ENCODE measurements around the gene ZEB2. TPM values are rescaled to one million over a fixed set of nuclear protein-coding genes. Genes with fewer than 3 reads are reported as not detected.
A peak's percentile ranks its signal among the peaks of the same experiment; 100 is the strongest.

ZEB2 gene
- total RNA-seq, 1 donor from 2014 or later: 106 TPM

- no peak overlapping the region for H3K27ac ChIP-seq
- peak; percentile 54 for DNase-seq (ENCODE audit: low spot score)
- Mint-ChIP-seq H3K9me3 (no peaks in the 10 kb centered on the region), H3K27me3 (ENCODE audit: insufficient read depth, low read depth) (no peaks in the 10 kb centered on the region), H3K4me1 (peaks cover 27% of the 10 kb centered on the region), H3K4me3 (no peak overlapping the region), H3K36me3 (peaks cover 21% of the 10 kb centered on the region), H3K27ac (no peak overlapping the region)
- H3K36me3 ChIP-seq: peaks cover 9% of the 10 kb centered on the region
- peak overlapping the region; percentile 54 for H3K4me2 ChIP-seq
- no peak for TF ChIP-seq EZH2phosphoT487 (IDR thresholded peaks at IDR 0.05)
- TF ChIP-seq CTCF (IDR thresholded peaks at IDR 0.05): no peak
- no peak for TF ChIP-seq EZH2 (IDR thresholded peaks at IDR 0.05)
- no peaks in the 10 kb centered on the region for H3K9me3 ChIP-seq (ENCODE audit: low read depth)
- H3K79me2 ChIP-seq (ENCODE audit: low read depth): peaks cover 87% of the 10 kb centered on the region
- peaks cover 6% of the 10 kb centered on the region for H3F3A ChIP-seq (ENCODE audit: low read depth)
- no peak overlapping the region for H3K9ac ChIP-seq
- no peaks in the 10 kb centered on the region for H3K27me3 ChIP-seq
- H3K4me1 ChIP-seq: peaks cover 31% of the 10 kb centered on the region
- H2AFZ ChIP-seq (replicated peaks): no peak overlapping the region
- peaks cover 89% of the 10 kb centered on the region for H4K20me1 ChIP-seq (ENCODE audit: low read depth)
- peak overlapping the region; percentile 7 for H3K4me3 ChIP-seq
These were observed 88.5 kb downstream of the ZEB2 start for GRCh38 chr2:144431392-144431783.

GRCh38 chr2:144430722-144431391, 89.1 kb downstream of the ZEB2 start:
- peaks cover 6% of the 10 kb centered on the region for H3F3A ChIP-seq (ENCODE audit: low read depth)
- peaks cover 36% of the 10 kb centered on the region for H3K4me1 ChIP-seq
- no peaks in the 10 kb centered on the region for H3K9me3 Mint-ChIP-seq
- no peak overlapping the region for H3K4me3 Mint-ChIP-seq
- peaks cover 27% of the 10 kb centered on the region for H3K4me1 Mint-ChIP-seq
- H3K27ac Mint-ChIP-seq: no peak overlapping the region
- H3K9ac ChIP-seq: no peak overlapping the region
- peaks cover 9% of the 10 kb centered on the region for H3K36me3 ChIP-seq
- H3K4me2 ChIP-seq: peak overlapping the region; percentile 54
- no peak for TF ChIP-seq EZH2phosphoT487 (IDR thresholded peaks at IDR 0.05)
- no peak for TF ChIP-seq CTCF (IDR thresholded peaks at IDR 0.05)
- TF ChIP-seq EZH2 (IDR thresholded peaks at IDR 0.05): no peak
- H2AFZ ChIP-seq (replicated peaks): no peak overlapping the region
- peaks cover 90% of the 10 kb centered on the region for H4K20me1 ChIP-seq (ENCODE audit: low read depth)
- peaks cover 87% of the 10 kb centered on the region for H3K79me2 ChIP-seq (ENCODE audit: low read depth)
- no peak overlapping the region for H3K27ac ChIP-seq
- H3K27me3 Mint-ChIP-seq (ENCODE audit: insufficient read depth, low read depth): no peaks in the 10 kb centered on the region
- no peaks in the 10 kb centered on the region for H3K9me3 ChIP-seq (ENCODE audit: low read depth)
- no peaks in the 10 kb centered on the region for H3K27me3 ChIP-seq
- no peak for DNase-seq (ENCODE audit: low spot score)
- no peak overlapping the region for H3K4me3 ChIP-seq
- H3K36me3 Mint-ChIP-seq: peaks cover 21% of the 10 kb centered on the region

GRCh38 chr2:144429396-144430112, 90.4 kb downstream of the ZEB2 start:
- peaks cover 12% of the 10 kb centered on the region for H3F3A ChIP-seq (ENCODE audit: low read depth)
- TF ChIP-seq EZH2phosphoT487 (IDR thresholded peaks at IDR 0.05) (no peak), CTCF (IDR thresholded peaks at IDR 0.05) (no peak), EZH2 (IDR thresholded peaks at IDR 0.05) (no peak)
- H4K20me1 ChIP-seq (ENCODE audit: low read depth): peaks cover 95% of the 10 kb centered on the region
- H3K4me3 ChIP-seq: no peak overlapping the region
- peaks cover 16% of the 10 kb centered on the region for H3K36me3 Mint-ChIP-seq
- no peaks in the 10 kb centered on the region for H3K9me3 Mint-ChIP-seq
- no peak overlapping the region for H3K27ac ChIP-seq
- H3K27ac Mint-ChIP-seq: no peak overlapping the region
- no peak for DNase-seq (ENCODE audit: low spot score)
- no peak overlapping the region for H3K4me3 Mint-ChIP-seq
- peaks cover 78% of the 10 kb centered on the region for H3K79me2 ChIP-seq (ENCODE audit: low read depth)
- H3K27me3 Mint-ChIP-seq (ENCODE audit: insufficient read depth, low read depth): no peaks in the 10 kb centered on the region
- peaks cover 9% of the 10 kb centered on the region for H3K36me3 ChIP-seq
- H3K9ac ChIP-seq: no peak overlapping the region
- H3K27me3 ChIP-seq: no peaks in the 10 kb centered on the region
- peaks cover 49% of the 10 kb centered on the region for H3K4me1 ChIP-seq
- no peak overlapping the region for H3K4me2 ChIP-seq
- H3K4me1 Mint-ChIP-seq: peaks cover 21% of the 10 kb centered on the region
- H3K9me3 ChIP-seq (ENCODE audit: low read depth): no peaks in the 10 kb centered on the region
- H2AFZ ChIP-seq (replicated peaks): no peak overlapping the region
